Neural cell (in vitro differentiated cells): ENCODE results near the gene KDM3B.

Experiments
- CTCF ChIP-seq: fragments of 450-650 bp; IDR thresholded peaks from 2 replicates; pipeline ENCODE4 v1.5.1; 2014; ENCODE audit warnings: antibody characterized with exemption, mild to moderate bottlenecking, moderate library complexity; ENCODE audit not compliant: poor library complexity, severe bottlenecking
- EP300 ChIP-seq: fragments of 450-650 bp; conservative IDR thresholded peaks from 2 replicates; pipeline ENCODE4 v1.6.1; 2014; ENCODE audit warnings: antibody characterized with exemption, mild to moderate bottlenecking, moderate library complexity; ENCODE audit not compliant: poor library complexity, severe bottlenecking
- EZH2 ChIP-seq: fragments of 200-600, 300-800 bp; shearing (Covaris generic), sonication (generic); IDR thresholded peaks from 2 replicates; pipeline ENCODE4 v1.6.1; 2014; ENCODE audit warnings: antibody characterized with exemption, low read length, borderline replicate concordance, mild to moderate bottlenecking; ENCODE audit not compliant: insufficient read depth, poor library complexity, severe bottlenecking
- MXI1 ChIP-seq: fragments of 450-650 bp; conservative IDR thresholded peaks from 2 replicates; pipeline ENCODE4 v1.6.1; 2014; ENCODE audit warnings: antibody characterized with exemption, mild to moderate bottlenecking; ENCODE audit not compliant: poor library complexity, severe bottlenecking
- POLR2AphosphoS5 ChIP-seq: IDR thresholded peaks from 2 replicates; pipeline ENCODE4 v1.6.1; 2012
- RAD21 ChIP-seq: fragments of 450-650 bp; conservative IDR thresholded peaks from 2 replicates; pipeline ENCODE4 v1.6.1; 2014; ENCODE audit warnings: antibody characterized with exemption, mild to moderate bottlenecking, moderate library complexity
- REST ChIP-seq: IDR thresholded peaks from 2 replicates; pipeline ENCODE4 v1.6.1; 2012; ENCODE audit warnings: borderline replicate concordance
- SMC3 ChIP-seq: fragments of 450-650 bp; conservative IDR thresholded peaks from 2 replicates; pipeline ENCODE4 v1.6.1; 2014; ENCODE audit warnings: antibody characterized with exemption, mild to moderate bottlenecking, moderate library complexity; ENCODE audit not compliant: poor library complexity
- TAF1 ChIP-seq: IDR thresholded peaks from 2 replicates; pipeline ENCODE4 v1.6.1; 2012; ENCODE audit warnings: low read depth

GRCh38 chr5:138344887-138345622, 7.4 kb upstream of the KDM3B start:
- TF ChIP-seq EP300 (no peak), SMC3 (no peak), CTCF (no peak), RAD21 (no peak), REST (no peak), EZH2 (no peak), POLR2AphosphoS5 (no peak), TAF1 (no peak), MXI1 (no peak)
